22Rv1 (cell line): ENCODE results near the gene GGT6.

Experiments
- H3K27ac ChIP-seq: fragments of 450-650 bp; 2 replicates; pipeline ENCODE4 v1.5.1; 2017
- ZFX ChIP-seq: fragments of 450-650 bp; IDR thresholded peaks from 2 replicates; pipeline ENCODE4 v1.6.1; 2017; ENCODE audit warnings: antibody characterized with exemption, borderline replicate concordance
- TF ChIP-seq, protein P1 (sequence below): fragments of 450-650 bp; IDR thresholded peaks from 2 replicates; pipeline ENCODE4 v1.5.1; 2017; ENCODE audit warnings: mild to moderate bottlenecking

The GGT6 gene

GRCh38 chr17:4549781-4550533 lies 10.4 kb downstream of the GGT6 start:
- H3K27ac ChIP-seq: no peak overlapping the region
- TF ChIP-seq ZFX: no peak
- TF ChIP-seq, protein P1, sequence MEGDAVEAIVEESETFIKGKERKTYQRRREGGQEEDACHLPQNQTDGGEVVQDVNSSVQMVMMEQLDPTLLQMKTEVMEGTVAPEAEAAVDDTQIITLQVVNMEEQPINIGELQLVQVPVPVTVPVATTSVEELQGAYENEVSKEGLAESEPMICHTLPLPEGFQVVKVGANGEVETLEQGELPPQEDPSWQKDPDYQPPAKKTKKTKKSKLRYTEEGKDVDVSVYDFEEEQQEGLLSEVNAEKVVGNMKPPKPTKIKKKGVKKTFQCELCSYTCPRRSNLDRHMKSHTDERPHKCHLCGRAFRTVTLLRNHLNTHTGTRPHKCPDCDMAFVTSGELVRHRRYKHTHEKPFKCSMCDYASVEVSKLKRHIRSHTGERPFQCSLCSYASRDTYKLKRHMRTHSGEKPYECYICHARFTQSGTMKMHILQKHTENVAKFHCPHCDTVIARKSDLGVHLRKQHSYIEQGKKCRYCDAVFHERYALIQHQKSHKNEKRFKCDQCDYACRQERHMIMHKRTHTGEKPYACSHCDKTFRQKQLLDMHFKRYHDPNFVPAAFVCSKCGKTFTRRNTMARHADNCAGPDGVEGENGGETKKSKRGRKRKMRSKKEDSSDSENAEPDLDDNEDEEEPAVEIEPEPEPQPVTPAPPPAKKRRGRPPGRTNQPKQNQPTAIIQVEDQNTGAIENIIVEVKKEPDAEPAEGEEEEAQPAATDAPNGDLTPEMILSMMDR: no peak

DNA sequence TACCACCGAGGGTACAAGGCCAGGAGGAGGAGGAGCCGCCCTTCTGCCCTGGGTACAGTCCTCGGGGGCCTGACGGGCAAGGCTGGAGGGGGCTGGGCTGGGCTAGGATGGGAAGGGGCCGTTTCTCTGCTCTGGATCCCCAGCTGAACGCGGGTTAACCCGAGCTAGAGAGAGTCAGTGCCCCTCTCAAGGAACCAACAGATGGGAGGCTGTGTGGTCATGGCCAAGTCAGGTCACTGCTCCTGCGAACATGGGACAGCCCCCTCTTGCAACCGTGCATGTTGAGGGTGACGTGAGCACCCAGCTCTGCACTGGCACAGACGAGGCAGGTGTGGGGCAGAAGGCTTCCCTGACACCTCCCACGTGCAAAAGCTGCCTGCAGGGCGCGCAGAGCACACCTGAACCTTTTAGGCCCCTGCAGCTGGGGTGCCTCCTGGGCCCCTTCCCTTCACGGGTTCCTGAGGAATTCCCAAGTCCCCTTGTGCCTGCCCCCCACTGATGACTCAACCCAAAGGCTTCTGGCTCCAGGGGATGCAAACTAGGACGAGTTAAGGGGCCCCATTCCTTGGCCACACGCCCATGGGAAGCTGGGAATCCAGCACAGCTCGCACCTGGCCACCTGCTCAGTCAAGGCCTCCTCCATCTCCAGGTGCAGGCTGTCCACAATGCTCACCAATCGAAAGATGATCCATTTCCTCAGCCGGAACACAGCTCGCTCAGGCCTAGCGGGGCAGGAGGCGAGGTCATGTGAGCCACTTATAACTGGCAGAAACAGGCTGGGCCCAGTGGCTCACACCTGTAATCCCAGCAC lies 11.5 kb downstream of the GGT6 start:
- TF ChIP-seq, protein P1: no peak
- no peak for TF ChIP-seq ZFX
- H3K27ac ChIP-seq: no peak overlapping the region

DNA sequence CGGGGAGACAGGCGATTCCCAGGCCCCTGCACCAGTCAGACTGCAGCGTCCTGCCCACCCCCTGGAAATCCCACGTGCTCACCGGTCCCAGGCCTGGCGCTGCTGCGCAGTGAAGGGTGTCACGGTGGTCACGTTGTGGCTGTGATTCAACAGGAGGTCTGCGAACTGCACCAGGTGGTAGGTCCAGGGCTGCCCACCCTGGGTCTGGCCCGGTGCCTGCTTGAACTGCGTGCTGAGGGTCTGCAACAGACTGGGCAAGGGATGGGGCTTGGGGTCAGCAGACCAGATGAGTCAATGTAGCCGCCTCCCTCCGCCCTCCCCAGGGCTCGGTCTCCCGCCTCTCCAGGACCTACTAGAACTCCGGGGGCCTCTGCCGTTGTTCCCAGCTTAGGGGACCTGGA lies 12.3 kb downstream of the GGT6 start:
- H3K27ac ChIP-seq: no peak overlapping the region
- TF ChIP-seq, protein P1: no peak
- TF ChIP-seq ZFX: no peak

DNA sequence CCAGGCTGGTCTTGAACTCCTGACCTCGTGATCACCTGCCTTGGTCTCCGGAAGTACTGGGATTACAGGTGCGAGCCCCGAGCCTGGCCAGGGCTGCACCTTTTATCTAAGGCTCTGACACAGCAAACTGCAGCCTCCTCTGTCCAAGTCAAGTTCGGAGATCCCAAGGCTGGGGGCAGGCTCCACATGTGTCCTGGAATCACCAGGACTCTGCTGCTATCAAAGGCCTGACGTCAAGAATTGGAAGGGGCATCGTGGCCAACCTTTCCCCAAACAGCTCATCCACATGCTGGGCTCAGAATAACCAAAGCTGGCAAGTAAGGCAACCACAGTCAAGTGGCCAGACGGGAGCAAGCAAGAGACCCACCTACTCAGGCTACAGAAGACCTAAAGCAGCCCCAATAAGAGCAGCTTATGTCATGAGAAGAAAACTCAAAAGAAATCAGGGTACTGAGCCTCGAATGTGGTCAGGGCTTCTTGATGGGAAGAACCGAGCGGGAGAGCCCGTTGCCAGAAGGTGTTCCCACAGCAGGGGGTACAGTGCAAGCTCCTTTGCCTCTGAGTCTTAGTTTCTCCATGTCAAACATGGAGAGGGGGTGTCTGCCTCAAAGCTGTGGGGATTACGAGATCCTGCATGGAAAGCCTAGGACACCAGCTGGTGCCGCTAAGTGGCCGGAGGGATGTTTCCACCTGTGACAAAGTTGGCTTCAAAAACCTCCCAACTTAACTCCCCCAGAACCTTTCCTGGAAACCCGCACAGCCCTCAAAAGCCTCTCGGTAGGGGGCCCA lies 13.1 kb downstream of the GGT6 start:
- TF ChIP-seq ZFX: no peak
- no peak overlapping the region for H3K27ac ChIP-seq

GRCh38 chr17:4545217-4545951 lies 15.0 kb downstream of the GGT6 start:
- H3K27ac ChIP-seq: no peak overlapping the region
- no peak for TF ChIP-seq ZFX
- TF ChIP-seq, protein P1: no peak

GRCh38 chr17:4544951-4545216 lies 15.5 kb downstream of the GGT6 start:
- H3K27ac ChIP-seq: no peak overlapping the region
- TF ChIP-seq, protein P1: no peak
- no peak for TF ChIP-seq ZFX

DNA sequence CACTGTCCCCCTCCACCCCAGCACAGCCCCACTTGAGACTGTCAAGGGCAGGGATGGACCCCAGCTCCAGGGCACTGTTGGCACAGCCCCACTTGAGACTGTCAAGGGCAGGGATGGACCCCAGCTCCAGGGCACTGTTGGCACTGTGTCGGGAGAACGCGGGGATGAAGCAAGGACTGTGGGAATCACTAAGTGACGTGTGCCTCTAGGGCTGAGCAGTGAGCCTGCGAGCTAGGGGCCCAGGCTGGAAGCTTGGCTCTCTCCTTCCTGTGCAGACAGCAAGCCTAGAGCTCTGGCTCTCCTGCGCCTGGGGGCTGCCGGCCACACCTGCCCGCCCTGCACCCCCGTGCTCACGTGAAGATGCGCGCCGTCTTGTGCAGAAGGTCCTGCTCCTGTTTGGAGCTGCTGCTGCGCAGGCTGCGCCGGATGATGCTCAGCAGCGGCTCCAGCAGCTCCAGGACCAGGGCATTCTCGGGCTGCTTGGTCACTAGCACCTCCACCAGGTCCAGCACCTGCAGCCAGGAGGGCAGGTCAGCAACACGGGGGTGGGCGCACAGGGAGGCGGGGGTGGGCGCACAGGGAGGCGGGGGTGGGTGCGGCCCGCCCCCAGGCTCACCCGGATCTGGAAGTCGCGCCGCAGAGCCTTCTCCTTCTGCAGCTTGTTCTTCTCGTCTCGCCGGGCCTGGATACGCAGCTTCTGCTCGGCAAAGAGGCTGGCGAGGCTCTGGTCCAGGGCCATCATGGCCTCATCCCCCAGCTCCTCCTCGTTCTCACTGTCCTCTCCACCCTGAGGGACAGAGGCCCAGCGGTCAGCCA lies 16.0 kb downstream of the GGT6 start:
- TF ChIP-seq ZFX: no peak
- TF ChIP-seq, protein P1: no peak
- H3K27ac ChIP-seq: no peak overlapping the region
